Hindlimb muscle (tissue), 1 donor: ENCODE data around the gene CISTR. TPM values are rescaled to one million over a fixed set of nuclear protein-coding genes. Genes with fewer than 3 reads are reported as not detected.
"Not testable (repeated sequence)": the region's sequence is repeated elsewhere in the genome, so short reads cannot be mapped to it uniquely, and the experiment has no call there.

ENCODE experiments used
- DNase-seq: peaks from one replicate; pipeline ENCODE4 v3.0.0-alpha.2; 2013
- polyA plus RNA-seq: library from polyadenylated mRNA; unstranded; fragments of 120-200 nt; gene quantifications from one replicate; pipeline ENCODE4 v1.2.1, GENCODE V29; 2013; ENCODE audit not compliant: insufficient read length

Gene CISTR
- polyA plus RNA-seq, 1 donor = not detected

- not testable (repeated sequence) for DNase-seq
Measured at GRCh38 chr12:53762793-53763192, 11.0 kb upstream of the CISTR start.

- no peak for DNase-seq
Measured at GRCh38 chr12:53761306-53761705, 9.5 kb upstream of the CISTR start.

- no peak for DNase-seq
Measured at GRCh38 chr12:53759261-53759660, 7.5 kb upstream of the CISTR start.

GRCh38 chr12:53758730-53759103 lies 6.9 kb upstream of the CISTR start:
- DNase-seq = no peak

- DNase-seq = no peak
Measured at GRCh38 chr12:53758081-53758729, 6.4 kb upstream of the CISTR start.

- peak; percentile 63 for DNase-seq
Measured at GRCh38 chr12:53757101-53757770, 5.5 kb upstream of the CISTR start.

- DNase-seq = no peak
Measured at GRCh38 chr12:53756300-53757100, 4.7 kb upstream of the CISTR start.

GRCh38 chr12:53755893-53756292 lies 4.1 kb upstream of the CISTR start:
- DNase-seq = no peak

- no peak for DNase-seq
Measured at GRCh38 chr12:53755451-53755891, 3.7 kb upstream of the CISTR start.

GRCh38 chr12:53754633-53755264 lies 3.0 kb upstream of the CISTR start:
- DNase-seq = no peak

- no peak for DNase-seq
Measured at GRCh38 chr12:53754188-53754585, 2.4 kb upstream of the CISTR start.

GRCh38 chr12:53752621-53753020 lies 842 bp upstream of the CISTR start:
- no peak for DNase-seq

GRCh38 chr12:53752192-53752601 lies 418 bp upstream of the CISTR start:
- no peak for DNase-seq

GRCh38 chr12:53750812-53751335 lies 905 bp downstream of the CISTR start:
- DNase-seq = no peak

GRCh38 chr12:53749986-53750811 lies 1.6 kb downstream of the CISTR start:
- DNase-seq = no peak

- DNase-seq = no peak
Measured at GRCh38 chr12:53748072-53748840, 3.5 kb downstream of the CISTR start.

GRCh38 chr12:53747095-53747494 lies 4.7 kb downstream of the CISTR start:
- no peak for DNase-seq

GRCh38 chr12:53746592-53747092 lies 5.1 kb downstream of the CISTR start:
- peak; percentile 94 for DNase-seq

GRCh38 chr12:53744751-53745150 lies 7.0 kb downstream of the CISTR start:
- DNase-seq = no peak

GRCh38 chr12:53744130-53744441 lies 7.7 kb downstream of the CISTR start:
- DNase-seq = no peak
